ENCODE measurements around the gene XRCC6. TPM values are rescaled to one million over a fixed set of nuclear protein-coding genes. Genes with fewer than 3 reads are reported as not detected.

The XRCC6 gene
- total RNA-seq, 4 donors from 2014 or later = 236 to 277 (median 258) TPM

DNA sequence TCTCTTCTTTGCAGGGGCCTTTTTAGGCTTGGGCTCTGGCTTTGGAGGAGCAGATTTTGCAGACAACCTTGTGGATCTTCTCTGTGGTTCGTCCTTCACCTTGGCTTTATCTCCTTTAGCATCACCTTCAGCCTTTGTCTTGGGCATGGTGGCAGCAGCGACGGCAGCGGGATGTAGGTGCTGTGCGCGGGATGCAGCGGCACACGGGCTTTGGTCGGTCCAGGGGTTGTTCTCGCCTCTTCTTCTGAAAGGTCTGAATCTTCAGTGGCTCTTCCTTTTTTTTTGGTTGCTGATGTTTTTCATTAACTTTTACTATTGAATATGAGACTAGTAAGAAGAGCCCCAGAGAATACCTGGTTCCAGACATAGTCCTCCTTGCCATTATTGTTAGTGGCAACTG lies 88.2 kb downstream of the XRCC6 start:
- H3K27ac ChIP-seq = no peak overlapping the region
- H3K4me1 ChIP-seq = no peaks in the 10 kb centered on the region
- no peak for TF ChIP-seq EP300 (IDR thresholded peaks at IDR 0.05)
- no peak for TF ChIP-seq POLR2AphosphoS5 (IDR thresholded peaks at IDR 0.05)
- no peak for TF ChIP-seq POLR2A (IDR thresholded peaks at IDR 0.05)
- TF ChIP-seq, protein P1, sequence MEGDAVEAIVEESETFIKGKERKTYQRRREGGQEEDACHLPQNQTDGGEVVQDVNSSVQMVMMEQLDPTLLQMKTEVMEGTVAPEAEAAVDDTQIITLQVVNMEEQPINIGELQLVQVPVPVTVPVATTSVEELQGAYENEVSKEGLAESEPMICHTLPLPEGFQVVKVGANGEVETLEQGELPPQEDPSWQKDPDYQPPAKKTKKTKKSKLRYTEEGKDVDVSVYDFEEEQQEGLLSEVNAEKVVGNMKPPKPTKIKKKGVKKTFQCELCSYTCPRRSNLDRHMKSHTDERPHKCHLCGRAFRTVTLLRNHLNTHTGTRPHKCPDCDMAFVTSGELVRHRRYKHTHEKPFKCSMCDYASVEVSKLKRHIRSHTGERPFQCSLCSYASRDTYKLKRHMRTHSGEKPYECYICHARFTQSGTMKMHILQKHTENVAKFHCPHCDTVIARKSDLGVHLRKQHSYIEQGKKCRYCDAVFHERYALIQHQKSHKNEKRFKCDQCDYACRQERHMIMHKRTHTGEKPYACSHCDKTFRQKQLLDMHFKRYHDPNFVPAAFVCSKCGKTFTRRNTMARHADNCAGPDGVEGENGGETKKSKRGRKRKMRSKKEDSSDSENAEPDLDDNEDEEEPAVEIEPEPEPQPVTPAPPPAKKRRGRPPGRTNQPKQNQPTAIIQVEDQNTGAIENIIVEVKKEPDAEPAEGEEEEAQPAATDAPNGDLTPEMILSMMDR (IDR thresholded peaks at IDR 0.05) = no peak
- H3K9me3 ChIP-seq = no peaks in the 10 kb centered on the region
- WGBS, 2 donors (ENCODE audit: low coverage in 1 of 2) = 93 to 95% methylated on average over 6 to 7 of the region's 10 CpGs
- H3K4me3 ChIP-seq = no peak overlapping the region
- ATAC-seq = no peak
- H3K27me3 ChIP-seq = no peaks in the 10 kb centered on the region
- no peaks in the 10 kb centered on the region for H3K36me3 ChIP-seq

DNA sequence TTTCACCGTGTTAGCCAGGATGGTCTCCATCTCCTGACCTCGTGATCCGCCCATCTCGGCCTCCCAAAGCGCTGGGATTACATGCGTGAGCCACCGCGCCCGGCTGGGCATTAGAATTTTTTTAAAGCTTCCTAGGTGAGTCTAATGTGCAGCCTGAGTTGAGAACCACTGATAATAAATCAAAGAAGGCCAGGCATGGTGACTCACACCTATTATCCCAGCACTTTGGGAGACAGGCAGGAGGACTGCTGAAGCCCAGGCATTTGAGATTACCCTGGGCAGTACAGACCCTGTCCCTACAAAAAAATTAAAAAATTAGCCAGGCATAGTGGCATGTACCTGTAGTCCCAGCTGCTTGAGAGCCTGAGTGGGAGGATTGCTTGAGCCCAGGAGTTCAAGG lies 91.9 kb downstream of the XRCC6 start:
- Histone ChIP-seq H3K36me3 (no peaks in the 10 kb centered on the region), H3K27ac (no peak overlapping the region), H3K9me3 (no peaks in the 10 kb centered on the region), H3K4me3 (no peak overlapping the region), H3K4me1 (no peaks in the 10 kb centered on the region), H3K27me3 (no peaks in the 10 kb centered on the region)
- ATAC-seq = no peak
- no peak for TF ChIP-seq EP300 (IDR thresholded peaks at IDR 0.05)
- TF ChIP-seq POLR2AphosphoS5 (IDR thresholded peaks at IDR 0.05) = no peak
- TF ChIP-seq, protein P1 (IDR thresholded peaks at IDR 0.05) = no peak
- no peak for TF ChIP-seq POLR2A (IDR thresholded peaks at IDR 0.05)
- WGBS, 2 donors (ENCODE audit: low coverage in 1 of 2) = 80 to 93% methylated on average over 1 to 9 of the region's 9 CpGs

Small RNA genes lying within 50 kb of the gene (small RNA-seq; reads per million reads assigned to genes)
- gene HMGN2P10 (0 reads per million in 4 donors), gene RF00019 (0 reads per million in 4 donors), gene RNU6-476P (0 reads per million in 4 donors)

Other genes starting within 250 kb of the XRCC6 start
- 10 to 100 TPM; 26.1 to 50.7 (median 37.0) TPM for gene TEF, start 239.4 kb upstream of the XRCC6 start, total RNA-seq
- 100 to 1,000 TPM in 1 of 4 donors, 10 to 100 TPM in 3; 59.3 to 163 (median 84.1) TPM for gene TOB2, start 174.5 kb upstream of the XRCC6 start, total RNA-seq
- 10 to 100 TPM; 26.7 to 44.5 (median 39.2) TPM for gene PHF5A, start 152.6 kb upstream of the XRCC6 start, total RNA-seq
- gene ACO2, start 152.2 kb upstream of the XRCC6 start, total RNA-seq = 100 to 1,000 TPM; 115 to 227 (median 132) TPM
- gene POLR3H, start 76.8 kb upstream of the XRCC6 start, total RNA-seq = 10 to 100 TPM; 17.7 to 27.0 (median 23.4) TPM
- gene CSDC2, start 60.3 kb upstream of the XRCC6 start, total RNA-seq = 10 to 100 TPM in 1 of 4 donors, 1 to 10 TPM in 3; 3.0 to 22.2 (median 5.8) TPM
- gene PMM1, start 31.5 kb upstream of the XRCC6 start, total RNA-seq = 10 to 100 TPM; 32.7 to 42.5 (median 37.1) TPM
- 10 to 100 TPM; 18.2 to 77.7 (median 21.4) TPM for gene DESI1, start 252 bp upstream of the XRCC6 start, total RNA-seq
- gene SNU13, start 67.6 kb downstream of the XRCC6 start, total RNA-seq = 100 to 1,000 TPM in 3 of 4 donors, 10 to 100 TPM in 1; 78.6 to 131 (median 111) TPM
- gene MEI1, start 78.2 kb downstream of the XRCC6 start, total RNA-seq = under 1 TPM in 3 of 4 donors, not detected in 1; 0.07 to 0.81 (median 0.50) TPM
- 1 to 10 TPM; 3.8 to 8.9 (median 5.4) TPM for gene CCDC134, start 179.4 kb downstream of the XRCC6 start, total RNA-seq
- gene SREBF2, start 211.8 kb downstream of the XRCC6 start, total RNA-seq = 100 to 1,000 TPM in 1 of 4 donors, 10 to 100 TPM in 3; 39.7 to 101 (median 58.8) TPM